NCI-H2196 treated with DMSO at 0.1 percent for 48 hours (cell line): ENCODE data around the gene SNCB.

ENCODE experiments used
- DNase-seq: peaks from one replicate; lab custom pipeline; 2025; ENCODE audit not compliant: unreplicated experiment; lab: John Stamatoyannopoulos, UW

SNCB gene

DNA sequence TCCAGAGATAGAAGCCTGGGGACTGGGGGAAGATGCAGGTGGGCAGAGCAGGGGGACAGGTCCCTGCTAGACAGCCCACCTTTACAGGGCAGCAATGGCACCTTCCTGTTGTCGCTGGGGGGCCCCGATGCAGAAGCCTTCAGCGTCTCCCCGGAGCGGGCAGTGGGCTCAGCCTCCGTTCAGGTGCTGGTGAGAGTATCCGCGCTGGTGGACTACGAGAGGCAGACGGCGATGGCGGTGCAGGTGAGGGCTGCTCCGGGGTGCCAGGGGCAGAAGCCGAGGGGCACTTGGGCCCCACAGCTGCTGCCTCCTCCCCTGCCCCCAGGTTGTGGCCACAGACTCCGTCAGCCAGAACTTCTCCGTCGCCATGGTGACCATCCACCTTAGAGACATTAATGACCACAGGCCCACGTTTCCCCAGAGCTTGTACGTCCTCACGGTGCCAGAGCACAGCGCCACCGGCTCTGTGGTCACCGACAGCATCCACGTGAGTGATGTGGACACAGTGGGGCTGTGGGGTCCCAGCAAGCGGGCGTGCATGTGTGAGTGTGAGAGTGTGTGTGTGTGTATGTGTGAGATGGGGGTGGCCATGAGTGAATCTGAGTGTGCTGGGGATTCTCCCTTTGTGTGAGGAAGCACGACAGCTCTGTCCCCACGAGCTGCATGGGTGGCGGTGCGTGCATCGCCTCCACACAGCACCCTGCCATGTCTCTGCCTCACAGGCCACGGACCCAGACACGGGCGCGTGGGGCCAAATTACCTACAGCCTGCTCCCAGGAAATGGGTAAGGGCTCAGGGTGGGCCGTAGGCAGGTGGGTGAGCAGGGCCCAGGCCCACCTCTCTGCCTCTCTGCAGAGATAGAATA is 52.8 kb downstream of the SNCB start:
- no peak for DNase-seq

DNA sequence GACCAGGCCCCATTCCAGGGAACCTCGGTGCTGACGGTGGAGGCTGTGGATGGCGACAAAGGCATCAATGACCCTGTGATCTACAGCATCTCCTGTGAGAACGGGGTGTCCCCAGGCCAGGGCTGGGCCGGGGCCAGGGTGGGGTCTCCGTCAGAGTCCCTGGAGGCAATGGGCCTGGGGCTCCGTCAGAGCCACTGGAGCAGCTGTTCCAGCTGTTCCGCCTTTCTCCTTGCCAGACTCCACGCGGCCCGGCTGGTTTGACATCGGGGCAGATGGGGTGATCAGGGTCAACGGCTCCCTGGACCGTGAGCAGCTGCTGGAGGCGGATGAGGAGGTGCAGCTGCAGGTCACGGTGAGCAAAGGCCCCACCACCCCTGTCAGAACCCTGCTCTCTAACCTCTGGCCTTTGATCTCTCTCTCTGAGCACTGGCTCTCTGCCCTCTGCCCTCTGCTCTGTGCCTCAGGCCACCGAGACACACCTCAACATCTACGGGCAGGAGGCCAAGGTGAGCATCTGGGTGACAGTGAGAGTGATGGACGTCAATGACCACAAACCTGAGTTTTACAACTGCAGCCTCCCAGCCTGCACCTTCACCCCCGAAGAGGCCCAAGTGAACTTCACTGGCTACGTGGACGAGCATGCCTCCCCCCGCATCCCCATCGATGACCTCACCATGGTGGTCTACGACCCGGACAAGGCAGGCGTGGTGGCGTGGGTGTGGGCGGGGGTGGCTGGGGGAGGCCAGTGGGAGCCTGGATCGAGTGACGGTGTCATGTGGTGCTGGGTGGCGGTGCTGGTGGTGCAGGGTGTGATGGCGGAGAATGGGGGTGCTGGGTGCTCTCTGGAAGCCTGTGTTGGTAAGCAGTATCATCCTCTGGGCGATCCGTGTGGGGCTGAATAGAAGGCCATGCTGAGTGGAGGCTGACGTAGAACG is 54.6 kb downstream of the SNCB start:
- no peak for DNase-seq

DNA sequence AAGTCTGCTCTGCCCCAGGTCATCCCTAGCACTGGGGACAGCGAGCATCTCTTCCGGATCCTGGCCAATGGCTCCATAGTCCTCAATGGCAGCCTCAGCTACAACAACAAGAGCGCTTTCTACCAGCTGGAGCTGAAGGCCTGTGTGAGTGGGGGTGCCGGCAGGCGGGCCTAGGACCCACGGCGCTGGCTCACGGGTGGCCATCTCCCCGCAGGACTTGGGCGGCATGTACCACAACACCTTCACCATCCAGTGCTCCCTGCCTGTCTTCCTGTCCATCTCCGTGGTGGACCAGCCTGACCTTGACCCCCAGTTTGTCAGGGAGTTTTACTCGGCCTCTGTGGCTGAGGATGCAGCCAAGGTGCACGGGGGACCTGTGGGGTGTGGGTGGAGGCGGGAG is 55.3 kb downstream of the SNCB start:
- DNase-seq = no peak

DNA sequence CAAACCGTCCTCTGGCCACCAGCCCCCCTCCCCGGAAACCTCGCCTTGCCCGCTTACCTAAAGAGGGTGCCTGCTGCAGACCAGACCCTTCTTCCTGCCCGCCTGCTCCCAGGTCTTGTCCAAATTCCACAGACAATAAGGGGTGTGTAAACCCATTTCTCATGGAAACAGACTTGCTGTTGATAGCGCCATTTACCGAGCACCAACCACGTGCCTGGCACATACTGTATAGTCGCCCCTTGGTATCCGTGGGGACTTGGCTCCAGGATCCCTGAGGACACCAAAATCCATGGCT is 56.1 kb downstream of the SNCB start:
- no peak for DNase-seq

DNA sequence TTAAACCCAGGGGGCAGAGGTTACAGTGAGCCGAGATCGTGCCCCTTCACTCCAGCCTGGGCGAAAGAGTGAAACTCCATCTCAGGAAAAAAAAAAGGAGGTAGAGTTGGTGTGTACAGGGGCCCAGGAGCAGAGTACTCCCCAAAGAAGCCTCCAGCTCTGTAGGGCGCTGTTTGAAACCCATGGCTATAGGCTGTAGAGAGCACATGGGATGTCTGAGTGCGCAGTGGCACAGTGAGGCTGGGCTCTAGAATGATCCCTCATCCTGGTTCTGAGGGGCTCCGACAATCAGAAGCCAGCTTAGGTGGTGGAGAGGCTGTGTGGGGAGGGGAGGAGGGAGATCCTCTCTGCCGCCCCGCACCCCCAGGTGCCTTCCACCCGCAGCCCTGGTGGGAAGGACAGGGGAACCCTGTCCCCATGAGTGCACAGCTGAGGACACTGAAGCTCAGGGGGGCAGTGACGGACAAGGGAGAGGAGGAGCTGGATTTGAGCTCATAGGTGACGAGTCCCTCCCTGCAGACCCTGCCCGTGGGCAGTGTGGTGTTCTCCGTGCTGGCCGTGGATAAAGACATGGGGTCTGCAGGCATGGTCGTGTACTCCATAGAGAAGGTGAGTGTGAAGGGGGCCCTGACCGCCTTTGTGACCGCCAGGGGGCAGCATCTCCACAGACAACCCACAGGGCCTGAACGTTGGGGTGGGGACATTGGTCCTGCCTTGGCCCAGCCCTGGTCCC is 56.6 kb downstream of the SNCB start:
- DNase-seq = no peak
